GM10266 (cell line): ENCODE measurements around the gene GSTT4.

Source experiments
- DNase-seq: peaks from one replicate; pipeline ENCODE4 v3.0.0; 2012; ENCODE audit errors: extremely low spot score
- TF ChIP-seq, protein P1 (sequence below): IDR thresholded peaks from 2 replicates; pipeline ENCODE4 v1.5.1; 2012; ENCODE audit warnings: mild to moderate bottlenecking, low read depth; ENCODE audit not compliant: control insufficient read depth, insufficient read depth; ENCODE audit errors: missing control alignments

The GSTT4 gene

DNA sequence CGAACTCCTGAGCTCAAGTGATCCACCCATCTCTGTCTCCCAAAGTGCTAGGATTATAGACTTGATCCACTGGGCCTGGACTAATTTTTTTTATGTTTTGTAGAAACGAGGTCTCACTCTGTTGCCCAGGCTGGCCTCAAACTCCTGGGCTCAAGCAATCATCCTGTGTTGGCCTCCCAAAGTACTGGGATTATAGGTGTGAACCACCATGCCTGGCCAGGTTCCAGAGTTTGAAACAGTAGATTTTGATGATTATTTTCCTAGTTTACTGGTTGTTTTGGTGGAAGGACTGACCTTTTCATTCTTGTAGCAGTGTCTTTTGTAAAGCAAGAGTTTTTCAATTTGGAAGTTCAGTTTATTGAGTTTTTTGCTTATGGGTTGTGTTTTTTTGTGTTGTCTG is 20.8 kb upstream of the GSTT4 start:
- TF ChIP-seq, protein P1, sequence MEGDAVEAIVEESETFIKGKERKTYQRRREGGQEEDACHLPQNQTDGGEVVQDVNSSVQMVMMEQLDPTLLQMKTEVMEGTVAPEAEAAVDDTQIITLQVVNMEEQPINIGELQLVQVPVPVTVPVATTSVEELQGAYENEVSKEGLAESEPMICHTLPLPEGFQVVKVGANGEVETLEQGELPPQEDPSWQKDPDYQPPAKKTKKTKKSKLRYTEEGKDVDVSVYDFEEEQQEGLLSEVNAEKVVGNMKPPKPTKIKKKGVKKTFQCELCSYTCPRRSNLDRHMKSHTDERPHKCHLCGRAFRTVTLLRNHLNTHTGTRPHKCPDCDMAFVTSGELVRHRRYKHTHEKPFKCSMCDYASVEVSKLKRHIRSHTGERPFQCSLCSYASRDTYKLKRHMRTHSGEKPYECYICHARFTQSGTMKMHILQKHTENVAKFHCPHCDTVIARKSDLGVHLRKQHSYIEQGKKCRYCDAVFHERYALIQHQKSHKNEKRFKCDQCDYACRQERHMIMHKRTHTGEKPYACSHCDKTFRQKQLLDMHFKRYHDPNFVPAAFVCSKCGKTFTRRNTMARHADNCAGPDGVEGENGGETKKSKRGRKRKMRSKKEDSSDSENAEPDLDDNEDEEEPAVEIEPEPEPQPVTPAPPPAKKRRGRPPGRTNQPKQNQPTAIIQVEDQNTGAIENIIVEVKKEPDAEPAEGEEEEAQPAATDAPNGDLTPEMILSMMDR, result no peak

DNA sequence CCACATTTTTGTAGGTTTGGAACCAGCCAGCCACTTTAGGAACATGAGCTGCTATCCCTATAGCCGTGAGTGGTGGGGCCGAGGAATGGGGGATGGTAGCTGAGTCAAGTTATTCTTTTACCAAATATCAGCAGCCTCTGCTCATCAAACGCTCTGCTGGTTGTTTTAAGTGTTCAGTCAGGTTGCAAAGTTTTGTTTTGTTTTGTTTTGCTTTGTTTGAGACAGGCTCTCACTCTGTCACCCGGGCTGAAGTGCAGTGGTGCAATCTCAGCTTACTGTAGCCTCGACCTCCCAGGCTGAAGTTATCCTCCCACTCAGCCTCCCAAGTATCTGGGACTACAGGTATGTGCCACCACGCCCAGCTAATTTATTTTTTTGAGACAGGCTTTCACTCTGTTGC is 20.2 kb upstream of the GSTT4 start:
- DNase-seq, result no peak
- TF ChIP-seq, protein P1, result no peak

More for the DNA sequence above, 20.8 kb upstream of the GSTT4 start:
- no peak for DNase-seq

DNA sequence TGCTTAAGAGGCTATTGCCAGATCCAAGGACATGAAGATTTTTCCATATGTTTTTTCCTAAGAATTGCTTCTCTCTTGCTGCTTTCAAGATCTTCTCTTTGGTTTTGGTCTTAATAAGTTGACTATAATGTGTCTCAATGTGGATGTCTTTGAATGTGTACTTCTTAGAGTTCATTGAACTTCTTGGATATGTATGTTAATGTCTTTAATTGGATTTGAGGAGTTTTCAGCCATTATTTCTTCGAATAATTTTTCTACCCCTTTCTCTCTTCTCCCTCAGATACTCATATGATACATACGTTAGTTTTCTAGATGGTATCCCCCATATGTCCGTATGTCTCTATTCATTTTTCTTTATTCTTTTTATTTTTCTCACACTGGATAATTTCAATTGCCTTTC is 19.1 kb upstream of the GSTT4 start:
- TF ChIP-seq, protein P1, result no peak
- DNase-seq, result no peak

DNA sequence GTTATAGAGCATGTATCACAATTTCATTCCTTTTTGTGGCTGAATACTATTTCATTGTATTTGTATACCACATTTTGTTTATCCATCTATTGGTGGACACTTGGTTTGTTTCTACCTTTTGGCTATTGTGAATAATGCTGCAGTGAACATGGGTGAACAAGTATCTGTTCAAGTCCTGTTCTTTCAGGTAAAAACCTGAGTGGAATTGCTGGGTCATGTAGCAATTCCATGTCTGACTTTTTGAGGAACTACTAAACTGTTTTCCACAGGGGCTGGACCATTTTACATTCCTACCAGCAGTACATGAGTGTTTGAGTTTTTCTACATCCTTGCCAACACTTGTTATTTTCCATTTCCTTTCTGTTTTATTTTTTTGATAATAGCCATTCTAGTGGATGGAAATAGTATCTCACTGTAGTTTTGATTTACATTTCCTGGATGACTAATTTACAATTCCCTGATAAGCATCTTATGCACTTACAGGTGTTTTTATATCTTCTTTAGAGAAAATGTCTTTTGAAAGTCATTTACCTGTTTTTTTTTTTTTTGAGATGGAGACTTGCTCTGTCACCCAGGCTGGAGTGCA is 18.0 kb upstream of the GSTT4 start:
- no peak for DNase-seq
- TF ChIP-seq, protein P1, result no peak

DNA sequence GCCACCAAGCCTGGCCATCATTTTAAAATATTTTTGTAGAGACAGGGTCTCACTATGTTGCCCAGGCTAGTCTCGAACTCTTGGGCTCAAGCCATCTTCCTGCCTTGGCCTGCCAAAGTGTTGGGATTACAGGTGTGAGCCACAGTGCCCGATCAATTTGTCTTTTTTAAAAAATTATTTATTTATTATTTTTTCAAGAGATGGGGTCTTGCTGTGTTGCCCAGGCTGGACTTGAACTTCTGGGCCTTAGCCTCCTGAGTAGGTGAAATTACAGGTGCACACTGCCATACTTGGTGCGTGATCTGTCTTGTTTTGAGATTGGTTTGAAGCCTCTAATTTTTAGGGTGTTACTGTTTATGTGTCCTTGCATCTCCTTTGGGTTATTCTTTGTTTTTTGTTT is 16.1 kb upstream of the GSTT4 start:
- TF ChIP-seq, protein P1, result no peak
- no peak for DNase-seq

DNA sequence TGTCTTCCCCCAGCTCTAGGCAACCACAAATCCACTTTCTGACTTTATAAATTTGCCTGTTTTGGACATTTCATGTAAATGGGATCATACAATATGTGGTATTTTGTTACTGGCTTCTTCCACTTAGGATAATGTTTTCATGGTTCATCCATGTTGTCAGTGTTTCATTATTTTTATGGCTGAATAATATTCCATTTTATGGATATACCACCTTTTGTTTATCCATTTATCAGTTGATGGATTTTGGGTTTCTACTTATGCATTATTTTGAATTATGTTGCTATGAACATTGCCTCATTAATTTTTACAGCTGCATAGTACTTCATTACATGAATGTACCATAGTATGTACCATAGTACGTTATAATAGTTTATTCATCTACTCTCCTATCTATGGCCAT is 10.9 kb upstream of the GSTT4 start:
- TF ChIP-seq, protein P1, result no peak
- DNase-seq, result no peak

DNA sequence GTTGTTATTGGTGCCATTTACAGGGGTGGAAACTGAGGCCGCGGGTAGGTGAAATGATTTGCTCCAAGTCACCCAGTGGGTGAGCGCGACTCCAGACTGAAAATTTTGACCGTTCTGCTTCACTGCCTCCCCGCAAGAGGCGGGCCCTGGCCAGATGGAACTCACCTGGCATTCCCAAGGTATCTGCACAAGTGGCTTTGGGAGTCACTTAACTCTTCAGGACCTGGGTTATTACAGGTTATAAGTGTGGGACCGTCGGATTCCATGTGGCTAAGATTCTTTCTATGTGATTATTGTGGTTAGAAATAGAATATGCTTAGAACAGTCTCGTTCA is 6.4 kb upstream of the GSTT4 start:
- no peak for DNase-seq
- TF ChIP-seq, protein P1, result no peak

DNA sequence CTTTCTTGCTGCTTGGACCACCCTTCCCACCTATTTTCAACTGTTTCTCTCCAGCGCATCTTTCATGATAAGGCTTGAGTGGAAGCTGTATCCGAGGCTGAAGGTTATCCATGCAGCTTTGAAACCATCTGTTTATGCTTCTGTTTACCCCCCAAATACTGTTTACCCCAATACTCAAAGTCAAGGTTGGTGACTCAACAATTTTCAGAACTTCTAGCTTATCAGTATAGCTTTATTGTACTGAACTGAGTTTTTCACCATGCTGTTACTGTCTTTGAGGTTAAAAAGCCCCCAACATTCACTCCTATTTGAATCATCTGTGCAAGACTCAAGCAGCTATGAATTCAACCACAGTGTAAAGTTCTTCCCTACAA is 4.8 kb upstream of the GSTT4 start:
- TF ChIP-seq, protein P1, result no peak

More for the DNA sequence above, 4.8 kb upstream of the GSTT4 start:
- DNase-seq, result no peak
